Posterior cingulate gyrus (tissue), 11 donors: ENCODE data around the gene NAT16.
A peak's percentile ranks its signal among the peaks of the same experiment; 100 is the strongest.

Experiments used
- DNase-seq, 10 donors: peaks; one replicate each; pipeline versions ENCODE4 v3.0.0 to v3.0.0-alpha.2; 2020 to 2021; ENCODE audit warnings: mixed read lengths in 3 of 10
- intact Hi-C: fragments of 100-400 bp; cut with DNase I; formaldehyde crosslinking; loops from one replicate; pipeline ENCODE4 v1.15.1; 2023

The NAT16 gene

DNA sequence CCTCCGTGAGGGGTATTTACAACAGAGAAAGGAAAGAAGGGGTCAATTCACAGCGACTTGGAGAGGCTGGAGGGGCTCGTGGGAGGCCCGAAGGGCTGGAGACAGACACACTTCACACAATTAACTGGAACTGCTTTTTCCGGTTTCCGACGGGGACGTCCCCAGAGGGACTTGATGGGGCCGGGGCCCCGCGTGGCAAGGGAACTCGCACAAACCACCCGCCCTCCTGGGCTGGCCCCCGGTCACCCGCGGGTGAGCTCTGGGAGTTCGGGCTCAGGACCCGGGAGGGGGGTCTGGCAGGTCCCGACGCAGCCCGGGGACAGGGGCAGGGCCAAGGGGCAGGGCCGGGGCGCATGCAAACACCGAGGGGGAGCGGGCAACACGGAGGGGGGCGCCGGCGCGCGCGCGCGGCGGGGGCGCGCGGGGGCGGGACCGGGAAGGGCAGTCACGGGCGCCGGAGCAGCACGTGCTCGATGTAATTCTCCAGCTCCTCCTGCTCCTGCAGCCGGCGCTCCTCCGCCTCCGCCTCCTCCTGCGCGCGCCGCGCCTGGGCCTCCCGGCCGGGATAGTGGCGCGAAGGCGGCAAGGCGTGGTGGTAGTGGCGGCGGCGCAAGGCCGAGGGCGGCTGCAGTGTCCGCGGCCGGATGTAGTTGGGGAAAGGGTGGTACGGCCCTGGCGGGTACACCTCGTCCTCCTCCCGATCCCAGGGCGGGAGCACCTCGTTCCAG lies 17.4 kb downstream of the NAT16 start:
- DNase-seq: peak in 3 of 10 donors; percentile 85 to 92 (median 85)
- intact Hi-C loops: no loop called here

- DNase-seq: peak in 1 of 10 donors; percentile 37
- intact Hi-C loops: no loop called here
These were observed 18.2 kb downstream of the NAT16 start for GRCh38 chr7:101161692-101162471.

- DNase-seq: peak in 1 of 10 donors; percentile 22
- intact Hi-C loops: no loop called here
These were observed 19.2 kb downstream of the NAT16 start for GRCh38 chr7:101160910-101161309.

- intact Hi-C loops: no loop called here
- peak in 3 of 10 donors; percentile 40 to 91 (median 62) for DNase-seq
These were observed 20.1 kb downstream of the NAT16 start for GRCh38 chr7:101159696-101160674.

GRCh38 chr7:101156866-101157589 lies 23.1 kb downstream of the NAT16 start:
- DNase-seq: peak in 2 of 10 donors; percentile 36 to 90
- intact Hi-C loops: no loop called here

DNA sequence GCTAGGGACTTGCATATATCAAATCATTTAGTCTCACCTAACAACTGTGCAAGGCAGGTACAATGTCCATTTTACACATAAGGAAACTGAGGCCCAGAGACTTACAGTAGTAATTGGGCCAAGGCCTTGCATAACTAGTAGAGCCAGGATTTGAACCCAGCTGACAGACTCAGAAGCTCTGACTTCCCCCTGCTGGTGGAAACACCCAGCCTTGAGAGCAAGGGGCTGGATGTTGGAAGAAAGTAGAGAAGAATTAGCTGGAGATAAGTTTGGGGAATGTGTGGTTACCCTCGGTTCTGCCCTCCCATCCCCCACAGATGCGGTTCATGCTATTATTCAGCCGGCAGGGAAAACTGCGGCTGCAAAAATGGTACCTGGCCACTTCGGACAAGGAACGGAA lies 23.8 kb downstream of the NAT16 start:
- intact Hi-C loops: no loop called here
- DNase-seq: no peak

GRCh38 chr7:101155303-101155702 lies 24.8 kb downstream of the NAT16 start:
- intact Hi-C loops: no loop called here

DNA sequence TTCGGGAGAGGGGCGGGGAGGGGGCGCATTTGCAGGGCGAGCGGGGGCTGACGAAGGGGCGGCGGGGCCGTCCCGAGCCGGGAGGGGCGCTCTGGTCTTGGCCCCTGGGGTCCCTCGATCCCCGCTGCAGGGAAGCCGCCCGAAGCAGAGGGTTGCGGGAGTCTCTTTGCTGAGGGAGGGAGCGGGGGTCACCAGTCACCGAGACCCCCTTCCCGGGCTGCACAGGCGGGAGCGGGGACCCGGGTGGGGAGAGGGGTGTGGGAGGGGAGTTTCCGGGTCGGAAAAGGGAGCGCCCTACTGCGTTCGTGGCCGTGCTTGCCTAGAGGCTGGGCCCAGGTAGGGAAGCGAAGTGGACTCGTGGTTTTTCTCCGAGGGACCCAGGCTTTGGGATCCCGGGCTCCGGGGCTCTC lies 25.4 kb downstream of the NAT16 start:
- peak in 1 of 10 donors; percentile 85 for DNase-seq
- intact Hi-C loops: no loop called here

More at GRCh38 chr7:101155303-101155702, 24.8 kb downstream of the NAT16 start:
- DNase-seq: no peak

GRCh38 chr7:101153969-101154692 lies 26.0 kb downstream of the NAT16 start, which contains the start of gene AP1S1:
Gene AP1S1 (plus strand): TSS chr7:101154476. CDS start chr7:101154515, 39 bp downstream.
- intact Hi-C loops: no loop called here
- DNase-seq: peak; percentile 86 to 99 (median 91)

DNA sequence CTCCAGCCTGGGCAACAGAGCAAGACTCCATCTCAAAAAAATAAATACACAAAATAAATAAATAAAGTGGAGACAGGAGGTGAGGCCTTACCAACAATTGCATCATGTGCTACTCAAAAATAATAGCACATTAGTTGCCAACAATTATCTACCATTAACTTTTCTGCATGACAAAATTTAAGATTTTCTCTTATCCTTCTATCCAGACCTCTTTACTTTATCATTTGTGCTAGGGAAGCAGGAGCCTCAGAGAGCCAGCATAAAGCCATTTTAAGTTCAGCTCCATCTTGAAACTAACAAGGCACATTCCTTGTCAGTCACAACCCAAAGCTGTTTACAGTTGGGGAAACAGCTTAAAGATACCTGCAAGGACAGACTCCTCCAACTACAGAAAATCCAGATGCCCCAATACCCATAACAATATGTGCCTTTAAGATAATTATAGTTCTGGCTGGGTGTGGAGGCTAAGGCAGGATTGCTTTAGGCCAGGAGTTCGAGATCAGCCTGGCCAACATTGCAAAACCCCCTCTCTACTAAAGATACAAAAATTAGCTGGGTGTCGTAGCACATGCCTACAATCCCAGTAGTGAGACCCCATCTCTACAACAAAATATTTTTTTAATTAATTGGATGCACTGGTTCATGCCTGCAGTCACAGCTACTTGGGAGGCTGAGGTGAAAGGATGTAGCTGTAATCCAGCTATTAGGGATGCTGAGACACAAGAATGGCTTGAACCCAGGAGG lies 28.0 kb downstream of the NAT16 start:
- intact Hi-C loops: no loop called here

GRCh38 chr7:101140746-101141382 lies 39.2 kb downstream of the NAT16 start:
- no peak for DNase-seq
- intact Hi-C loops: loop anchor here (5.0 kb wide), 1 partner anchor 51 kb away; no protein-coding TSS in a partner anchor

More for the DNA sequence above, 28.0 kb downstream of the NAT16 start:
- DNase-seq: no peak

- intact Hi-C loops: loop anchor here (5.0 kb wide), 1 partner anchor 52 kb away; no protein-coding TSS in a partner anchor
- DNase-seq: no peak
These were observed 39.8 kb downstream of the NAT16 start for GRCh38 chr7:101140339-101140699.

DNA sequence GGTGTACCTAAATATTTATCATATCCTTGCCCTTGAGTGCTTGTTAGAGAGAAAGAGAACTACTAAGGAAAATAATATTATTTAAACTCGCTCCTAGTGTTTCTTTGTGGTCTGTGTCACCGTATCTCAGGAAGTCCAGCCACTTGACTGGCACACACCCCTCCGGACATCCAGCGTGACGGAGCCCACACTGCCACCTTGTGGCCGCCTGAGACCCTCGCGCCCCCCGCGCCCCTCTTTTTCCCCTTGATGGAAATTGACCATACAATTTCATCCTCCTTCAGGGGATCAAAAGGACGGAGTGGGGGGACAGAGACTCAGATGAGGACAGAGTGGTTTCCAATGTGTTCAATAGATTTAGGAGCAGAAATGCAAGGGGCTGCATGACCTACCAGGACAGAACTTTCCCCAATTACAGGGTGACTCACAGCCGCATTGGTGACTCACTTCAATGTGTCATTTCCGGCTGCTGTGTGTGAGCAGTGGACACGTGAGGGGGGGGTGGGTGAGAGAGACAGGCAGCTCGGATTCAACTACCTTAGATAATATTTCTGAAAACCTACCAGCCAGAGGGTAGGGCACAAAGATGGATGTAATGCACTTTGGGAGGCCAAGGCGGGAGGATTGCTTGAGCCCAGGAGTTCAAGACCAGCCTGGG lies 41.8 kb downstream of the NAT16 start:
- intact Hi-C loops: loop anchor here (10.0 kb wide), 1 partner anchor 54 kb away; the partner anchor contains the start of gene TRIM56

GRCh38 chr7:101137651-101138212 lies 42.4 kb downstream of the NAT16 start:
- intact Hi-C loops: loop anchor here (10.0 kb wide), 1 partner anchor 53 kb away; the partner anchor contains the start of gene TRIM56
- no peak for DNase-seq

More for the DNA sequence above, 41.8 kb downstream of the NAT16 start:
- DNase-seq: peak in 4 of 10 donors; percentile 36 to 55 (median 46)

DNA sequence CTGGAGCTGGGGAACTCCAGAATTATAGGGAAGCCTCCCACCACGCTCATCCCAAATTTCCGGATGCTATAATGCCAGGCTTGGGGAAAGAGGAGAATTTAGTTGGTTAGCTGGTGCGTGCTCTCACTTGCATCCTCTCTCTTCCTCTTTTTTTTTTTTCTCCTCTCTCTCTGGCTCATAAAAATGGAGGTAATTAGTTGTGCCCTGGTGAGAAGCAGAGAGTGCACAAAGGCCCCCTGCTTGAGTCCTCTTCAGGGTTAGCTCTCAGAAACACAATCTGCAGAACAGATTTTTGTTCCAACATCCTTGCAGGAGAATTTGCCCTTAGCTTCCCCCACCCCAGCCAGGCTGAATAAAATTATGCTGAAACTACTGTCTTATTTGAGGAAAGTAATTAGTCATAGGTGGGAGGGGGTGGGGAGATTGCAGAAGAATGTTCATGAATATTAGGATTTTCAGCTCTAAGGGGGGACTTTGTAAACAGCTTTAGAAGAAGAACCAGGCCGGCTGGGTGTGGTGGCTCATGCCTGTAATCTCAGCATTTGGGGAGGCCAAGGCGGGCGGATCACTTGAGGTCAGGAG lies 45.6 kb downstream of the NAT16 start:
- no peak for DNase-seq
- intact Hi-C loops: loop anchor here (10.0 kb wide), 1 partner anchor 50 kb away; the partner anchor contains the start of gene TRIM56
